Activated CD4-positive, CD25-positive, alpha-beta regulatory T cell (primary cell): ENCODE measurements around the gene USP10.

Experiments used
- DNase-seq, 4 experiments: peaks; one replicate each; lab custom pipeline; 2025; lab: John Stamatoyannopoulos, UW

Gene USP10

DNA sequence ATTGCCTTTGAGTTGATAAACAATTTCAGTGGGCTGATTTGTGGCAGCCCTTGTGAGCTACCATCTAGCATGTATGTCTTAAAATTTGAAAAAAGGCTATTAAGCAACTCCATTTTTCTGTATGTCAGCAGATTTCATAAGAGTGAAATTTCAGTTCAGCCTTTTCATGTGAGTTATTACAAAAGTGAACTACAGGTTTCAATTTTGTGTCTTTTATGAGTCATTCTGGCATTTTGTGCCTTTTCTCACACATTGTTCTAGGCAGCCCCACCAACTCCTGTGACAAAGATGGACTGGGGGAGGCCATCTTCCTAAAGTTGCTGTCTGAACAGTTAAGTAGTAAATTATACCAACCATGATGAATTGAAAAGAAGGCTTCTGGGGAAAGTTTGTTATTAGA, 52.1 kb downstream of the USP10 start:
- no peak for DNase-seq

DNA sequence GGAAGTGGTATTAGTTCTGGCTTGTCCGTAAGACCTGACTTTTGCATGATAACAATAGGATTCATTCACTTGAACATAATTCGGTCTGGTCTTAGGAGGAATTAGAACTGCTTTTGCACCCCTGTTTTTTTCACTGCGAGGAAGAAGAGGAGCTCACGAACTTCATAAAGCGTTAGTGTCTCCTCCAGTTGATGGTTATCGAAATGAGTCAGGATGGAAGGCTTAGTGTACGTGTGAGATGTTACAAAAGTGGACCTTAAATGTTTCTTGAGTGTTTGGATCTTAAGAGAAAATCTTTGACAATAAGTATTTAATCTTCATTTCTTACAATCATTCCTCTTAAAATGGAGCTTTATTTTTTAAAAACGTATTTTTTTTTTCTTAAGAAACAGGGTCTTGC, 52.8 kb downstream of the USP10 start:
- DNase-seq: no peak

DNA sequence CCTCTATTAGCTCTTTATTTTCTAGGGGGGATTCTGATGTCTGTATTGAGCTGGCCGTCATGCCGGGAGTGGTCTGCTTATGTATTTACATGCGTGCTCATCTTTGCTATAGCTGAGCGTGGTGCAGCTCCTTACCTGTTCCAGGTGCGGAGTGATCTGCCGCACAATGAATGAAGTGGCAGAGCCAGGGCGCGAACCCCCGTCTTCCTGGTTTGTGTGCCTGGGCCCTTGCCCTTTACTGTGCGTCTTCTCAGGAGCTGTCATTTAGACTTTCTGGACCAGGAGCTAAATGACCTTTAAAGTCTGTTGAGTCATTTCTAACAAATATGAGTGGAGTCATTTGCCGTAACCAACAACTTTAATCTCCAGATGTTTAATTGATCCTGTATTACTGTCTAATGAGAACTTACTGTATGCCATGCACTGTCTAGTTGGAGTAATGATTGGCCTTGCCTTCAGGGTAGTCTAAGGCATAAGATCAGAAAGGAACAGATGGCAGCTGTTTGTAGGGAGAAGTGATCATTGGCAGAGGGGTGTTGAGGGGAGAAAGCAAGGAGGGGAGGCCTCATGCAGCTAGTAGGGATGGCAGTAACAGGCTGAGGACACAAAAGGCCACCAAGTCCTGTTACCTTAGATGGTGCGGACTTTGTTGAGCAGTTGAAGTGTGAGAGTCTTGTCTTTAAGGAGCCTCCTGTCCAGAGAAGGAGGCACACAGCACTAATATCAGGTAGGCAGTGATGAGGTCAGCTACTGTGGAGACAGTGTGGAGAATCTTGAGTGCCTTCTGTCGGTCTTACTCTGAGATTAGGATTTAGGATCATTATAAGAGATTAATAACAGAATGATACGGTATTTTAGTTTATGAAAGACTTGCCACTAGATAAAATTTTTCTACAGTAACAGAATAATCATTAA, 53.9 kb downstream of the USP10 start:
- no peak for DNase-seq

DNA sequence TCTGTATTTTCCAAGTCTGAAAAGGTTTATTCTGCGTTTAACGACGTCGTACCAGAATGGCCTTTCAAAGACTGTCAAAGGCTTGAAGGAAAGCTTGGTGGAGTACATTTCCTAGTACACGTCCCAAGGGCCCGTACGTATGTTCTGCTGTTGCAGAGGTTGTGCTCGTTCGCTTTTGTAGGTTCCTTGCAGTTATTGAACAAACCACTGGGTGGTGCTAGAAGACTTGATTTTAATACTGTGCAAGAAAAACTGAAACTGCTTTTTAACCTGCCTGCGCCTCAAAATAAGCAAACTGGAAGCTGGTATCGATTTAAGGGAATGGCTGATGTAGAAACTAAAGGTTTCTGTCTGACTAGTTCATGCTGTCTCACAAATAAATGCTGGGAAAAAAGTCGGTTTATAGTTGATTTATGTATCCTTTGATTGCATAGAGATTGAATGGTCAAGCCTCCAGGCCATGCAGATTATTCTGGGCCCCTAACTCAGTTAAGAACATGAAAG, 54.6 kb downstream of the USP10 start:
- DNase-seq: peak; percentile 18 to 39 (median 28)

DNA sequence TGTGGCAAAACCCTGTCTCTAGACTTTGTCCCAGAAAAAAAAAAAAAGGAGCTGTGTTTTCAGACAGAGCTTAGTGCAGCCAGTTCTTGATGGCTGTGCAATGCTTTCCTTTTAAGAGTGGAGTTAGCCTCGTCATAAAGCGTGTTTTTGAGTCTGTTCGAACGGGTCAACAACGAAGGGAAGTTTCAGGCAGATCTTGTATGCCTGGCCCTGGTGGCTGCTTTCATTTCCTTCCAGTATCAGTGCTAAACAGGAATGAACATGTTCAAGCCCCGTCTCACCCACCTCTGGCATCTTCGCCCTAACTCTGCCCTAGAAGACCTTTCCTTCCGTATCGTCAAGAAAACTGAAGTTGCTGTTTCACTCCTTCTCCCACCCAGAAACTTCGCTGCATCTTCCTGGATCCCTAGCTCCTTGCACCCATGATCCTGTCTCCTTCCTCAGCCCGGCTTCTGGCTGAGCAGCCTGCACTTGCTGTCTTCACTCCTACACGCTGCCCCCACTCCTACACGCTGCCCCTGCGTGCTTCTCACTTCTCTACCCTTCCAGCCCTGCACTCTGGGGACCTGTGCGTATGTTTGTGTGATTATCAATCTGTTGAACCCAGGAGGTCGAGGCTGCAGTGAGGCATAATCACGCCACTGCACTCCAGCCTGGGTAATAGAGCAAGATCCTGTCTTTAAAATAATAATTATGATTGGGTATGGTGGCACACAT, 55.3 kb downstream of the USP10 start:
- DNase-seq: no peak

DNA sequence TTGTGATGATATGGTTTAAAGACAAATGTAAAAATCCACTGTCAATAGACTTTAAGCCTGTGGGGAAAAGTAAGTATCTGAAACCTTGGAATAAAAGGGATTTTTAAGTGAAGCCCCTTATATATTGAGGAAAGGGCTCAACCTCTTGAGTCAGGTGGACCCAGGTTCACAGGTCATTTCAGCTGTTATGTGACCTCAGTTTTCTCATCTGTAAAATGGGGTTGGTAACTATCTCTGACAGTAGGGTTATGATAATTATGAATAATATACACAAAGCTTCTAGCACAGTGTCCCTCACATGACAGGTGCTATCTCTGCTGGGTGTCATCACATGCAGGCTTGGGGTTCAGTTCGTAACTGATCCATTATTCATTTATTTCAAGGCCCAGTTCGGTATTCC, 57.0 kb downstream of the USP10 start:
- no peak for DNase-seq

DNA sequence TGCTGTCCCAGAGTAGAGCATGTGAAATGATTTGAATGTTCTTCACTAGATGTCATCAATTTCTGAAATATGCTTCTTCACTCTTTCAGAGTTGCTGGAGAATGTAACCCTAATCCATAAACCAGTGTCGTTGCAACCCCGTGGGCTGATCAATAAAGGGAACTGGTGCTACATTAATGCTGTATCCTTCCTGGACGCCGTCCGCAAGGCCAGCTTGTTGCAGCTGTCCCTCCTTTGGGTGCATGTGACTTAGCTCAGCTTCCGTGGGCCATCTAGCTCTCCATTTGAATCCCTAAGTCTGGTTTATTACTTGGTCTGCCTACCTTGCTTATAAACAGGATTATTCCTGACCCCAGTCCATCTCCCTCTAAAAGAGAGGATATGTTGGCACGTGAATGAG, 58.8 kb downstream of the USP10 start:
- DNase-seq: no peak

DNA sequence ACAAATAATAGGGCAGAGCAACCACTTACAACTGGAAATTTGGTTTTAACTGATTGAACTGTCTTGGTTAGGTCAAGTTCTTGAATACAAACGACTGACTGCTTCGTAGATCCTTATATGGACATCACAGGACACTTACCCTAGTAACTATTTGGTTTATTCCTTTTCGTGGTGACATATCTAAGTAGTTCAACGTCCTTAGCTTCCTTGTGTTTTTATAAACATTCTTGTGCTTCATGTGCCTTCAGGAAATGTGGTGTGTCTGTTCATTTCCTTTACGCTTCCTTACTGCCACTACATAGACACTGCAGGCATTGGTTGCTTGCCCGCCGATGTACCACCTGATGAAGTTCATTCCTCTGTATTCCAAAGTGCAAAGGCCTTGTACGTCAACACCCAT, 59.3 kb downstream of the USP10 start:
- DNase-seq: no peak

DNA sequence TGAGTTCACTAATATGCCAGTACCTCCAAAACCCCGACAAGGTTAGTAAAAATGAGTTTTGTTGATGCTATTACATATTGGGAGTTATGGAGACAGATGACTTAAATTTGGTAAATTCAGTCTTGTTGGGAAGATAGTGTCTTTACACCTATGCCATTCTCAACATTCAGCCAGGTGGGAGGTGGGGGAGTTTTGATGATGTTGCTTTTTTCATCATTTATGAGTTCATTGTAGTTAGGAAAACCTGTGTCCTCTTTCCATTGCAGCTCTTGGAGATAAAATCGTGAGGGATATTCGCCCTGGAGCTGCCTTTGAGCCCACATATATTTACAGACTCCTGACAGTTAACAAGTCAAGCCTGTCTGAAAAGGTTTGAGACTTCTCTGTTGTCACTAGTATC, 60.1 kb downstream of the USP10 start:
- DNase-seq: no peak

DNA sequence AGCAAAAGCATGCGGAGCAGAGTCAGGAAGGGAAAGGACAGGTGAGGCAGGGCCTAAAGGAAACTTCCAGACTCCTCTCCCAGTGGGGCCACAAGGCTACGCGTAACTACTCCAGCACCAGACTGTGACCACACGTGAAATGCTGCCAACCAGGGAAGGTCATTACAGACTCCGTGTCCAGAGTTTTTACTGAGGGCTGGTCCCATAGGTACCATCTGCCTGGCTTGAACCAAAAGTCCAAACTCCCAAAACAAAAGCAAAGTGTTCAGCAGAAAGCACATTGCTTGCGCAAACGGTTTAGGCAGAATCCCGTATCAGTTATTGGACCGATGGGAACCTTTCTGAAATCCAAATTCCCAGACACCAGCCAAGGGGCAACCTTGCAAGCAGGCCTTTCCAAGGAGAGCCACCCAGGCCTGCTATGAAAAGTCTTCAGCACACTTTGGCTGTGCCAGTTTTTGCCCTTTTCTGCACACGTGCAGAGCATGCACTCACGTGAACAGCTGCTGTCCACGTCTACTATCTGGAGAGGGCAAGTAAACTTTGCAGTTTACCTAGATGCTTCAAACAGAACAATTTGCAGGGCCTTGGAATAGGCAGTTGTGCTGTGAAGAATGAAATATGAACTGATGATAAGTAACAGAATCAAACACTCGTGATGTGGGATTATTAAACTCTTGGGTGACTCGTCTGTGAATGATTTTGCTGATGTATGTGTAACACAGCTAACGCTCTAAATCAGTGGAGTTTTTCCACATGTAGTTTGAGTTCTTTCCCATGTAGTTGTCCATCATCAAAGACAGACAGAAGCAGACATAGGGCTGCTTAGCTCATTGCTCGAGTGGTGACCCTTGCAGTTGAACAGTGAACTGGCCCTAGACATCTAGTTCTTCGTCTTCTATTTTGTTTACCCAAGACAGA, 61.9 kb downstream of the USP10 start:
- no peak for DNase-seq

DNA sequence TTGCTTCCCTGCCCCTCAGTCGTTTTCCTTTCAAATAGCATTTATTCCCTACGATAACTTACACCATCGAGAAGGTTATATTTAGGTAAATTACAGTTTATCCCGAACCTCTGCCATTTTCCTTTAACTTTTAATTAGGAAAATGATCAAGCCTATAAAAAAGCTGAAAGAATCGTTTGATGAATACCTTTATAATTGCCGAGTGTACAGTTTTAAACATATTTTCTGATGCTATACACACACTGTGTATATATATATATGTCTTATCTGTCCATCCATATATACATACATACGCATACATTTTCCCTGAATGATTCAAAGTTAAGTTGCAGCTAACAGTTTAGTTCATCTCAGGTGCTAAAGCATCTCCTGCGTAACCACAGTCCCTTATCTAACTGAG, 63.4 kb downstream of the USP10 start:
- no peak for DNase-seq

DNA sequence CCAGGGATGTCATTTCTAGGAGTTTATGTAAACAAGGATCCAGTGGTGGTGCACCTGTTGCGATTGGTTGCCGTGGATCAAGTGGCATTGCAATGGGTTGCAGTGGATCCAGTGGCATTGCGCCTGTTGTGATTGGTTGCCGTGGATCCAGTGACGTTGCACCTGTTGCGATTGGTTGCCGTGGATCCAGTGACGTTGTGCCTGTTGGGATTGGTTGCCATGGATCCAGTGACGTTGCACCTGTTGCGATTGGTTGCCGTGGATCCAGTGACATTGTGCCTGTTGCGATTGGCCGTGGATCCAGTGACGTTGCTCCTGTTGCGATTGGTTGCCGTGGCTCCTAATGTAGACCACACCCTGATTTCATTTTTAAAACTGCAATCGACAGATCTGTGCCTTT, 63.8 kb downstream of the USP10 start:
- DNase-seq: no peak

DNA sequence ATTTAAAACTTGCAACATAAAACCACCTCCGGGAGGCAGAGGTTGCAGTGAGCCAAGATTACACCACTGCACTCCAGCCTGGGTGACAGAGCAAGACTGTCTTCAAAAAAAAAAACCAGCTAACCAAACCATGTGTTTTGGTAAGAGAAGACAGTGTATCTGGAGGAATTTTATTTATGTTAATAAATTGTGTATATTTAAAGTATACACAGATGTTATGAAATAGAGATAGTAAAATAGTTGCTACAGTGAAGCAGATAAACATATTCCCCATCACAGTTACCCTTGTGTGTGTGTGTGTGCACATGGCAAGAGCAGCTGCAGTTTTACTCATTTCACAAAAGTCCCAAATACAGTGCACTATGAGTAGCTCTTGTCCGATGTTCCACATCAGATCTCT, 65.2 kb downstream of the USP10 start:
- no peak for DNase-seq

DNA sequence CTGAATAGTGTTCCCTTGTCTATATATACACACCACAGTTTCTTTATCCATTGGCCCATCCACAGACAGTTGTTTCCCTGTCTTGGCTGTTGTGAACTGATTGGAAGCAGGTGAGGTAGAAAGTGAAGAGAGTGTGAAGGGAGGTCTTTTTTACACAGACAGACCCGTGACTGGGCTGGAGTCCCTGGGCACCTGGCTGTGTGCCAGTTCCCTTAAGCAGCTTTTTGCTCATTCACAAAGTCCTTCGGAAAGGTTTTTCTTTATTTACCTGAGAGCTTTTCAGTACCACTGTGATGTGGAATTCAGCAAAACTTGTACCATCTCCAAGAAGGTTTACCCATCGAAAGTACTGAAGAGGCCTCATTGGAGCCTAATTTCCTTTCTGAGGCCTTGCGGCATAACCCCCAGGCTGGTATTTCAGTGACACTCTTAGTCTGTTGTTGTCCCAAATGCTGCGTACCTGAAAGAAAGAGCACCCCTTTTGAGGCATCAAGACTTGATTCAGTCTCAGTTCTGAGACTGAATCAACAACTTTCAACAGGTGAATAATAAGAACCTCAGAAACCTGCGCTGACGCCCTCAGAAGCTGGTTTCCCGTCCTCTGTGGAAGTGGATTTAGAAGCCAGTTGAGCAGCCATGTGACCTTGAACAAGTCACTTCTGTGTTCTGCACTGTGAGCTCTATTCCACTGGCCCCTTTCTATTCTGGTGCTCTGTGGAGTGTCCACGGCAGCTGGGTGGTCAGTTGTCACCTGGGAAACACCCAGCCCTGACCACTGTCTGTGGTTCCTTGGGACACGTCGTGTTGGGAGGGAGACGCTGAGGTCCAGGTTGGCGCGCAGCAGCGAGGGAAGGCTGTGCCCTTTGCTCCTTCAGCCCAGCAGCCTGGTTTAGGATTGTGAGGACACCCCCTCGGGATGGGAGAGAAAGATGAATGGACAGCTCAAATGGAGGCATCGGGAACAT, 66.1 kb downstream of the USP10 start:
- DNase-seq: no peak

DNA sequence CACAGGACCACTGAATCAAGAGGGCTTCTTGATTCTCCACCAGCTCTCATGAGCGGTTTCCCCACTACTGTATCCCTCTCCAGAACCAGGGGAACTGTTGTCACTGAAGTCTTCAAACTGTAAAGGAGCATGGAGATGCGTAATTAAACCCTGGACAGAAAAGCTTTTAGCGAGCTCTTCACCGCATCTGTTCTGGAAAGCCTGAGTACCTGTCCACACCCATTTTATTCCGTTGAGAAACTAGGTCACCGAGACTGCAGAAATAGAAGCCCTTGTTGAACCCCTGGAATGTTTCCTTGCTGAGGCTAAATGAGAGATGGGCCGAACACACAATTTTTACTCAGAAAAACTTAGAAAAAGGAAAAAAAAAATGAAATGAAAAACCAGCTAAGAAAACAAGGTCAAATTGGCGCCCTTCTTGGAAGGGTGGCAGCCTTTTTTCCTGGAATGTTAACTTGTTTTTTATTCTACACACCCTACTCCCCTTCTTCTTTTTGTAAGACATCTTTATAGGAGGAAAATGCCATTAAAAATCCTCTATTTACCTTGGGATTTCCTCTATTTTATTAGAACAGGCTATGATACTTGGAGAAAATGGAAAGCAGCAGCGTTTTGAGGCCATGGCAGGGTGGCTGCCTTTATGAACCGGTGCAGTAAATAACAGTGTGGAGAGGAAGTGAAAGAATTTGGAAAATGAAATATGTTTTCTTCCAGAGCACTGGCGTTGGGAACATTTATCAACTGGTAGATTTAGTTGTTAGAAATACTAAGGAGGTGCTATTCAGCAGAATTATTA, 67.4 kb downstream of the USP10 start:
- DNase-seq: no peak

DNA sequence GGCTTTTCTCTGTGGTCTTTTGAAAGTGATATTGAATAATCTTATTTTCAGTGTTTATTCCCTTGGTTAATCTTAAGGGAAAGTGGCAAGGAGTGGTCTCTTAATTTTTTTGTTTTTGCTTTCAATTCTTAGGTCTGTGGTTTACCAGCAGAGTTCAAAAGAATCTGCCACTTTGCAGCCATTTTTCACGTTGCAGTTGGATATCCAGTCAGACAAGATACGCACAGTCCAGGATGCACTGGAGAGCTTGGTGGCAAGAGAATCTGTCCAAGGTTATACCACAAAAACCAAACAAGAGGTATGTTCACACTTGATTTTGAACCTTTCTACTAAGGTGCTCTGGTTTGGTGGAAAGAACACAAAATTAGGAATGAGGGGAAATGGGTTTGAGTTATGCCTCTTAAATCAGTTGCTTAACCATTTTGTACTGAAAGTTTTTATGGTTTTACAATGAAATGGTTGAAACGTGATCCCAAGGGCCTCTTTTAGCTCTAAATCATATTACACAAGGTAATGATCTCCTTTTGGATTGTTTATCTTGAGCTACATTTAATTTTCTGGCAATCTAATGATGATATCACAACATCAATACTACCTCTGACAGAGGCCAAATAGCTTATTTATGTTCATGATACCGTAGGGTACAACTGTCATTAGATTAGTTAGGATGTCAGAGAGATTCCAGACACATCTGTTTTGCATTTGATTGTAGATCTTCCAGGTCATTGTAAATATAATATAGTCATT, 68.4 kb downstream of the USP10 start:
- no peak for DNase-seq

DNA sequence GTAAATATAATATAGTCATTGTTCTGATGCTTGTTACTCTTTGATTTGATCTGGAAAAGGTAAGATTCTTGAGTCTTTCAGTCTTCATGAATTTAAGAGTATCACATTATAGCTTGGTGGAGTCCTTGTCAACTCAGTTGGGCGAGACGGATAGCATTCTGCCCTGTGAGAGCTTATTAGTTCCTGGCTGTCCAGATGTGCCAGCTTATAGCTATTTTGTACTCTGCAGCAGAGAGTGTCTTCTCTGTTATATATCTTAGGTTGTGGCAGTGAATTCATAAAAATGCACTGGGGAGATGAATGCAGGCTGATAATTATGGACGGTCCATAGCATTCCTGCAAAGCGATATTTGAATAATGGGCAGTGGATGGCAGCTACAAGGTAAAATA, 69.0 kb downstream of the USP10 start:
- no peak for DNase-seq

DNA sequence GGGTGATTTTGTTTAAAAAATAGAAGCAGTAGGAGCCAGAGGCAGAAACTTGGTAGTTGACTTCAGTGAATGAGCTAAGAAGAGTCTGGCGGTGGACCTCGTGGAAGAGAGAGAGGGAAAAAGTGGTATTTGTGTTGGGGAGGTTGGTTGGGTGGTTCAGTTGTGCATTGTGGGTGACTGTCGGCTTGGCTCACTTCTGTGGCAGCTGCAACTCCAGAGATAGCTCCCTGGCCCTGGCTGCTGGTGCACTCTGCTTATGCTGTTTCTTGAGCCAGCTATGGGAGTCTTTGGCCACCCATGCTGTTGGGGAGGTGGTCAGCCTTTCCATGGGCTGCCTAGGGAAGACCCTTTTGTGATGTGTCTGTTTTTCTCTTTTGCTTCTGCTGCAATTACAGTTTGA, 69.6 kb downstream of the USP10 start:
- no peak for DNase-seq

DNA sequence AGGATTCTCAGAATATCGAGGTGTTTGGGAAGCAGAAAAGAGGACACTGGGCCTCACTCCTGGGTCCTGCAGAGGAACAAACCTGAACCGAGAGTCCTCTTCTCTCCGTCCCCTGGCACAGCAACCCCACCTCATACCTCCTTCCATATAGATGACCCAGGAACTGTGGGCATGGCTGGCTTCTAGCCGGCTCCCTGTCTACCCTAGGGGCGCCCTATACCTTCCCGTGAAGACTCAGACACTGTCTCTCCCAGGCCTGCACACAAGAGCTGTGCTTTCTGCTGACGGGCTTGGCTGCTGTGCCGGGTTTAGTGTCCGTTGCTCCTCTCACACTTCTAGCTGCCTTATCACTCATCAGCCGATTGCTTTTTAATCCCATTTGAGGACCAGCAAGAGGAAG, 73.5 kb downstream of the USP10 start:
- no peak for DNase-seq
